ENCODE results near the gene SLC22A5.
"Not testable (repeated sequence)": the region's sequence is repeated elsewhere in the genome, so short reads cannot be mapped to it uniquely, and the experiment has no call there.

SLC22A5 gene

GRCh38 chr5:132387640-132388117, 18.2 kb downstream of the SLC22A5 start:
- no peak for DNase-seq (ENCODE audit: low read depth in 3 of 3)

DNA sequence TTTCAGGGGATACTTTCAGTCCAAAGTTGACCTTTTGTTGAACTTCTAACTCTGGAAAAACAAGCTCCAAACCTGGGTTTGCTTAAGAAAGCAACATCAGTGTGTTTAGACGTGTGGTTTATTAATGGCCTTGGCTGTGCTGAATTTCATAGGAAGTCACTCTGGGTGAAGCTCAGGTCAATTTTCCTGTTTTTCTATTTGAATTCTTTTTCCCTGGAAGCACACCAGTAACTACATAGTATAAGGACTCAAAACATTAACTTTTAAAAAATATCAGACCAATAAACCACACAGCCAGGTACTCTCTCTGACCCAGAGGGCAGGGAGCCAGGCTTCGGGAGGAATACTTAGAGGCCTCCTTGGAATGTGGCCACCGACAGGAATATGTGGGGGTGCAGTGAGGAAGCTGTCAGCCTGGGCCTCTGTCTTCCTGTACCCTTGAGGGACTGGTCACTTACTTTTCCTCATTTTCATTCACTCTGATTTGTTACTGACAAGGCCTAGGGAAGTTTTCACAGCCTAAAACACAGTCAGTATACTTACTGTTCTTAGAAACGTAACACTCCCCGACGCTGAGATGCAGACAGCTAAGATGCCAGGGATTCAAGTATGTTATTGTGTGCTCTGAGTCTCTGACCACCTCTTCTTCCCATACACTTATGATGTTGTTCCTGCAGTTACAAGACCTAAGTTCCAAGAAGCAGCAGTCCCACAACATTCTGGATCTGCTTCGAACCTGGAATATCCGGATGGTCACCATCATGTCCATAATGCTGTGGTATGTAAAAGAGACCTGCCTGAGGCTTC, 18.9 kb downstream of the SLC22A5 start:
- no peak for DNase-seq (ENCODE audit: low read depth in 3 of 3)

DNA sequence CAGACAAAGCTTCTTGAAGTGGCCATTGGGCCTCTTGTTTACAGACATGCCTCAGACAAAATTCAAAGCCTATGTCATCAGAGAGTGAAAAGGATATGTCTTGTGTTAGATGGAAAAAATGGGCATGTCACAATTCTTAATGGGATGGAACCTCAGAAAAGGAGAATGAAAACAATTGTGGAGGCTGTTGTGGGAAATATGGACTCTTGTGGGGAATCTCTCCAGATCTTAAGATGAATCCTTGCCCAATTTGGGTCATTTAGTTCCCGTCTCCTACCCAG, 19.5 kb downstream of the SLC22A5 start:
- DNase-seq (ENCODE audit: low read depth in 3 of 3), result no peak

- peak in 1 of 3 experiments; percentile 10 for DNase-seq (ENCODE audit: low read depth in 3 of 3)
These were observed 20.2 kb downstream of the SLC22A5 start for GRCh38 chr5:132389585-132390286.

DNA sequence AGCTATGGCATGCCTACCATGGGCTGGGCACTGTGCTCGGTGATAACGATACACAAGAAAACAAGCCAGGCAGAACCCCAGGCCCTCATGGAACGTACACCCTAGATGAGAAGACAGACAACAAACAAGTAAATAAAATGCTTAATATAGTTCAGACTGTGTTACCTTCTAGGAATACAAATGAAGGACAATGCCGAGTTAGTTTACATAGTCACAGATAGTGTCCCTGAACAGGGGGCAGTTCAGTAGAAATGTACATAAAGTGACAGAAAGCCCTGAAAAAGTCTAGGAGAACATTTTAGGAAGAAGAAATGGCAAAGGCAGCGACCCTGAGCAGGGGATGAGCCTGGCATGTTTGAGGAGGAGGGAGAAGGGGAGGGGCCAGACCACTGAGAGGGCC, 21.7 kb downstream of the SLC22A5 start:
- DNase-seq (ENCODE audit: low read depth in 3 of 3), result no peak

DNA sequence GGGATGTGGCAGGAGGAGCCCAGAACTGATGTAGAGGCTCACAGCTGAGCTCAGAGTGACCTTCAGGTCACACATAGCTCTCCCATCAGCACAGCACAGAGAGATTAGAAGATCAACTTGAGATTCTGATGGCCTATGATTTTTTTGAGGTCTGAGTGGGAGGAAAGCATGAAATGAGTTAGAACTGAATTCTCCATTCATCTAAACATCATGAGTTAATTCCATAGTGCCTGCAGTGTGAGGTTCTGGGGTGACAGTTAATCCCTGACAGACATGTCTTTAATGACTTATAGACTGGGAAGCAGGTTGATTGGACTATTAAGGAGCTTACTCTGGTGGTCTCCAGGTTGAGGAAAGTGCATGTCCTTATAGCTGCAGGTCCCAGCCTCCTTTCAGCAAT, 22.4 kb downstream of the SLC22A5 start:
- DNase-seq (ENCODE audit: low read depth in 3 of 3), result no peak

- no peak for DNase-seq (ENCODE audit: low read depth in 3 of 3)
These were observed 22.9 kb downstream of the SLC22A5 start for GRCh38 chr5:132392411-132392810.

DNA sequence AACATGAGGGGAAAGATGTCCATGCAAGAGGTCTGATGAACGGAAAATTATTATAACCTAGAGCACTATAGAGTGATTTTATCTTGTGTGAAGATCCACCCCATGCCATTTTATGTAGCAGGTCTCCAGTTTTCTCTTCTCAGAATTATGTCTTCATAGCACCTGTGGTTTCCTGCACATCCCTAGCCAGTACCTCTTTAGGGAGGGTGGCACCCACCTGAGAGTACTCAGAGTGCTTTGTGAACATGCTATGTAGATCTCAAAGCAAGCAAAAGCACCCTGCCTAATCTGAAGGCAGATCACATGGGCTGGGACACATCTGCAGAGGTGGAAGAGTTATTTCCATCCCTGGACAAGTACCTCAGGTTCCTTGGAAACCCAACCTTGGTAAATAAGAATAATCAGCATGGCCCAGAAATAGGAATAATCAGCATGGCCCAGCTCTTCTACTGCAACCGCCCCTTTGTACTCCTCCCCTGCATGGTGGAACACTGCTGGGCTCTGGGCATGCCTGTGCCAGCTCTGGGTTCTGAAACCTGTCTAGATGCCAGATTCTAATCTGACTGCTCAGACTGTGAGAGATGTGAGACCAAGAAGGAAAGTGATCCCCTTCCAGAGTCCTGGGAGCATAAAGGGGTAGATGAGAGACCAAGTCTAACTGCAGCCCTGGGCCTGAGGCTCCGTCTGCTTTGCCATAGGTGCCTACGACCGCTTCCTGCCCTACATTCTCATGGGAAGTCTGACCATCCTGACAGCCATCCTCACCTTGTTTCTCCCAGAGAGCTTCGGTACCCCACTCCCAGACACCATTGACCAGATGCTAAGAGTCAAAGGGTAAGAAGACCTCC, 23.7 kb downstream of the SLC22A5 start:
- DNase-seq (ENCODE audit: low read depth in 3 of 3), result no peak

DNA sequence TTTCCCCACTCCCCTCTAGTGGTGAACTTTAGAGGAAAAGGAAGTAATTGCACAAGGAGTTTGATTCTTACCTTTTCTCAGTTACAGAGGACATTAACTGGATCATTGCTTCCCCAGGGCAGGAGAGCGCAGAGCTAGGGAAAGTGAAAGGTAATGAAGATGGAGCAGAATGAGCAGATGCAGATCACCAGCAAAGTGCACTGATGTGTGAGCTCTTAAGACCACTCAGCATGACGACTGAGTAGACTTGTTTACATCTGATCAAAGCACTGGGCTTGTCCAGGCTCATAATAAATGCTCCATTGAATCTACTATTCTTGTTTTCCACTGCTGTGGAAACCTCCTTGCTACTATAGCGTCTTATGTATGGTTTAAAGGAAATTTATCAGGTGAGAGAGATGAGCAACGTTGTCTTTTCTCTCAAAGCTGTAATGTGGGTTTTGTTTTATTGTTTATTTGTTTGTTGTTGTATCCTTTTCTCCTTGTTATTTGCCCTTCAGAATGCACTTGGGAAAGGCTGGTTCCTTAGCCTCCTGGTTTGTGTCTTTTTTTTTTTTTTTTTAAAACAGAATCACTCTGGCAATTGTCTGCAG, 25.3 kb downstream of the SLC22A5 start:
- no peak for DNase-seq (ENCODE audit: low read depth in 3 of 3)

- DNase-seq (ENCODE audit: low read depth in 3 of 3), result no peak
These were observed 27.1 kb downstream of the SLC22A5 start for GRCh38 chr5:132396589-132397031.

DNA sequence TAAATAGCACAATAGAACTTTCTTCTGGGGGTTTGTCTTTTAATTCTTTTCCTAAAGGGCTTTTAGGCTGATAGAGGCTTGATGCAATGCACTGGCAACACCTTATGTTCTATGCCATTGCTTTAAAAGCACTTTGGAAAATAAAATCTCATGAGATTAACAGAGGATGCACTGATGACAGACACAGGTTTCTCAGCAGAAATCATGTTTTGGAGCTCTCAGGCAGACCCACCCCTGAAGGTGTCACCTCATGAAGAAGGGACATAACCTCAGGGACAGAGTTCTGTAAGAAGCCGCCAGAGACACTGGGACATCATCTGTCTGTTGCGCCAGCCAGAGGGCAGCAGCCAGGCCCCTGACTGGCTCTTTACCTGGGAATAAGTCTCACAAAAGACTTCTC, 27.7 kb downstream of the SLC22A5 start:
- no peak for DNase-seq (ENCODE audit: low read depth in 3 of 3)

DNA sequence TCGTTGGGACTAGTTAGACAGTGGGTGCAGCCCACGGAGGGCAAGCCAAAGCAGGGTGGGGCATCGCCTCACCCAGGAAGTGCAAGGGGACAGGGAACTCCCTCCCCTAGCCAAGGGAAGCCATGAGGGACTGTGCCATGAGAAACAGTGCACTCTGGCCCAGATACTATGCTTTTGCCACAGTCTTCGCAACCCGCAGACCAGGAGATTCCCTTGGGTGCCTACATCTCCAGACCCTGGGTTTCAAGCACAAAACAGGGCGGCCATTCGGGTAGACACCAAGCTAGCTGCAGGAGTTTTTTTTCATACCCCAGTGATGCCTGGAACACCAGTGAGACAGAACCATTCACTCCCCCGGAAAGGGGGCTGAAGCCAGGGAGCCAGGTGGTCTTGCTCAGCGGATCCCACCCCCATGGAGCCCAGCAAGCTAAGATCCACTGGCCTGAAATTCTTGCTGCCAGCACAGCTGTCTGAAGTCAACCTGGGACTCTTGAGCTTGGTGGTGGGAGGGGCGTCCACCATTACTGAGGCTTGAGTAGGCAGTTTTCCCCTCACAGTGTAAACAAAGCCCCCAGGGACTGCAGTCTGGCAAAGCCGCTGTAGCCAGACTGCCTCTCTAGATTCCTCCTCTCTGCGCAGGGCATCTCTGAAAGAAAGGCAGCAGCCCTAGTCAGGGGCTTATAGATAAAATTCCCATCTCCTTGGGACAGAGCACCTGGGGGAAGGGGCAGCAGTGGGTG, 28.6 kb downstream of the SLC22A5 start:
- not testable (repeated sequence) for DNase-seq (ENCODE audit: low read depth in 3 of 3)

GRCh38 chr5:132404041-132404440, 34.5 kb downstream of the SLC22A5 start:
- not testable (repeated sequence) for DNase-seq (ENCODE audit: low read depth in 3 of 3)

GRCh38 chr5:132405646-132406045, 36.1 kb downstream of the SLC22A5 start:
- no peak for DNase-seq (ENCODE audit: low read depth in 3 of 3)

- no peak for DNase-seq (ENCODE audit: low read depth in 3 of 3)
These were observed 36.8 kb downstream of the SLC22A5 start for GRCh38 chr5:132406144-132406783.

DNA sequence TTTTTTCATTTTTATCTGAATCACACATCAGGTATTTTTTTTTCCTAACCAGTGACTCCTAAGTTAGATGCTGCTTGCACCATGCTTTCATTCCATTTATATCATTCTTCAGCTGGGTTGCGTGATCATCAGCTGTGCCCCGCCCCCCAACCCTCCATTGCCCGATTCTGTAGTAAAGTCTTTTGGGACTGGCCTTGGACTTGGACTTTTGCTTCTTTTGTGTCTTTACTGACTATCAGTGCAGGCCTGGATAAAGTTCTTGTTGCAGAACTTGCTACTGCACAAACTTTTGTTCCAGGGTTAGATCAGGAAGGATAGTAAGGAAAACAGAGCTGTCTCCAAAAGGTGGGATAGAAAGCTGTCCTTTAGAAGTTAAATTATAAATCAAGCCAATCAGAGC, 38.5 kb downstream of the SLC22A5 start:
- no peak for DNase-seq (ENCODE audit: low read depth in 3 of 3)

DNA sequence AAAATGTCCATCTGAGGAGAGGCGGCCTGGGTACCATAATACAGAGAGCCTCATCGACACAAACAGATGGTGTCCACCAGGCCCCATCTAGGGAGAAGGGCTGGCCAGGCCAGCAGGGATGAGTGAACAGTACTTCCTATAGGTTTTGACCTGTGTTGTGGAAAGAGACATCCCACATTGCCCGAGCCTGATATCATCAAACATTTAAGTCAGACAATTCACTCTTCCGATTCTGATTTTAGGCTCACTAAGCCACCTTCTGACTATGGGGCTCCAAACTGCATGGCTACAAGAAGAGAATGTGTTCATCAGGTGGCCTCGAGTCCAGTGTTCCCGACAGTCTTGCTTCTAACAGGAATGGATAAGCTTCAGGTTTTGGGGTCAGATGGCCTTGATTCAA, 38.9 kb downstream of the SLC22A5 start:
- no peak for DNase-seq (ENCODE audit: low read depth in 3 of 3)

GRCh38 chr5:132408965-132409364, 39.5 kb downstream of the SLC22A5 start:
- DNase-seq (ENCODE audit: low read depth in 3 of 3), result no peak

DNA sequence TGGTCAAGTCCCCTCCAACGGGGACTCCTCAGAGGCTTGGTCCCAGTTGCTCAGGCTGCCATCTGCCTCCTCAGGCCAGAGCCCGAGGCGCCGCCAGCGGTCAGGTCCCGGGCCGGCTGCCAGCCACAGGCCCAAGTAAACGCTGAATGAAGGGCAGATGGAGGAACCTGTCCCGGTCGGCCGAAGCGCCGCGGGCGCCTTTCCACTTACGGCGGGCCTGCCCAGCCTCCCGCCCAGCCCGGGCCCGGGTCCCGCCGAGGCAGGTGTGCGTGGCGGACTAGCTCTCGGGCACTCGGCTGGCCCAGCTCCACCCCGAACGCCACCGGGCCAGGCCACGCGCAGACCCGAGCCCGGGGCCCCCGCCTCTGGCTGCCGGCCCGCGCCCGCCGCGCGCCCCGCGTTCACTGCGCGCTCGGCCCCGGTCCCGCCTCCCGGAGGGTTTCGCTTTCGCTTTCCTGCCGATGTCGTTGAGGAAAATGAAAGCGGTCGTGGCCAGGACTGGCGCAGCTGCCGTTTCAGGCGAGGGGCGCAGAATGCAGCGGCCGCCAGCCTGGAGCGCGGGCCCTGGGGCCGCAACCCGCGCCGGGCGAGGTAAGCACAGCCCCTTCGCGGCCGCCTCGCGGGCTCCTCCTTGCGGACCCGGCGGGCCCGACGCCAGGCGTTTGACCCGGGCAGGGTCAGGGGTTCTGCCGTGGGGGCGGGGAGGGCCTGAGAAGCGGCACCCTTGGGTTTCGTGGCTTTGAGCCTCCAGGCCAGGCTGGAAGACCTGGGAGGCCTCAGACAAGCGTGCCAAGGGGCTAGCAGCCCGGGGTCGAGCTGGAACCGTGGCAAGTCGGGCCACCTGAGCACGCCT, 41.2 kb downstream of the SLC22A5 start:
- DNase-seq (ENCODE audit: low read depth in 3 of 3), result peak; percentile 75 to 79 (median 77)

Data from stimulated activated CD4-positive, alpha-beta T cell treated with anti-CD3 and anti-CD28 coated beads, TNF-alpha, amount 100 ng/mL, for 4 hours (primary cell).